Left lung (tissue), 10 donors: ENCODE results near the gene MCL1. TPM values are rescaled to one million over a fixed set of nuclear protein-coding genes. Genes with fewer than 3 reads are reported as not detected.
"Not testable (repeated sequence)": the region's sequence is repeated elsewhere in the genome, so short reads cannot be mapped to it uniquely, and the experiment has no call there.

Experiments used
- ATAC-seq: fragments of 200-7000 bp; cut with Tn5 transposase; one replicate; pipeline ENCODE4 v1.9.1; 2020; ENCODE audit warnings: moderate library complexity
- DNase-seq, 4 donors: peaks; one replicate each; pipeline ENCODE4 v3.0.0-alpha.2; 2013 to 2020
- H3K27ac ChIP-seq, 2 donors: fragments of 200-600 bp; sonication (generic) in 1 of 2; one replicate each; pipeline versions ENCODE4 v1.5.0 to v1.8.0; 2020 to 2021
- H3K27me3 ChIP-seq, 2 donors: fragments of 200-600 bp; sonication (generic) in 1 of 2; one replicate each; pipeline versions ENCODE4 v1.5.0 to v1.8.0; 2020 to 2021
- H3K36me3 ChIP-seq, 2 donors: fragments of 200-600 bp; sonication (generic) in 1 of 2; one replicate each; pipeline versions ENCODE4 v1.5.0 to v1.8.0; 2020 to 2021
- H3K4me1 ChIP-seq, 2 donors: fragments of 200-600 bp; one replicate each; pipeline ENCODE4 v1.8.0; 2021
- H3K4me3 ChIP-seq, 2 donors: fragments of 200-600 bp; sonication (generic) in 1 of 2; one replicate each; pipeline versions ENCODE4 v1.5.0 to v1.8.0; 2020 to 2021; ENCODE audit warnings: mild to moderate bottlenecking in 1 of 2
- H3K9me3 ChIP-seq, 2 donors: fragments of 200-600 bp; sonication (generic) in 1 of 2; one replicate each; pipeline versions ENCODE4 v1.5.0 to v1.8.0; 2020 to 2021
- intact Hi-C, 2 donors: fragments of 100-400 bp; cut with DNase I; formaldehyde crosslinking; loops; one replicate each; pipeline versions ENCODE4 v1.11.2 to v1.14.2; 2022
- polyA plus RNA-seq, 6 donors: library from polyadenylated mRNA; unstranded; fragments of 120-200 nt; gene quantifications; one replicate each; pipeline ENCODE4 v1.2.1, GENCODE V29; 2013; ENCODE audit not compliant: insufficient read length in 6 of 6
- total RNA-seq, 2 donors: library from RNA; stranded (reverse); fragmentation: NEBNext Ultra II Directional; extraction: Animal tissue kit (Norgen Biotek cat#: 25700); gene quantifications; one replicate each; pipeline ENCODE4 v1.2.1, GENCODE V29; 2021
- TF ChIP-seq, protein P1 (sequence below), 2 donors: fragments of 200-600 bp; sonication (generic) in 1 of 2; IDR thresholded peaks; one replicate each; pipeline versions ENCODE4 v1.5.0 to v1.8.0; 2021; ENCODE audit warnings: antibody characterized with exemption in 2 of 2
- donor health status: DM: no; HTN: yes; CAD: no.
- donor health status: DM: no; HTN: no; CAD: no.

The MCL1 gene
- total and polyA plus RNA-seq, 8 donors: 114 to 280 (median 184) TPM

DNA sequence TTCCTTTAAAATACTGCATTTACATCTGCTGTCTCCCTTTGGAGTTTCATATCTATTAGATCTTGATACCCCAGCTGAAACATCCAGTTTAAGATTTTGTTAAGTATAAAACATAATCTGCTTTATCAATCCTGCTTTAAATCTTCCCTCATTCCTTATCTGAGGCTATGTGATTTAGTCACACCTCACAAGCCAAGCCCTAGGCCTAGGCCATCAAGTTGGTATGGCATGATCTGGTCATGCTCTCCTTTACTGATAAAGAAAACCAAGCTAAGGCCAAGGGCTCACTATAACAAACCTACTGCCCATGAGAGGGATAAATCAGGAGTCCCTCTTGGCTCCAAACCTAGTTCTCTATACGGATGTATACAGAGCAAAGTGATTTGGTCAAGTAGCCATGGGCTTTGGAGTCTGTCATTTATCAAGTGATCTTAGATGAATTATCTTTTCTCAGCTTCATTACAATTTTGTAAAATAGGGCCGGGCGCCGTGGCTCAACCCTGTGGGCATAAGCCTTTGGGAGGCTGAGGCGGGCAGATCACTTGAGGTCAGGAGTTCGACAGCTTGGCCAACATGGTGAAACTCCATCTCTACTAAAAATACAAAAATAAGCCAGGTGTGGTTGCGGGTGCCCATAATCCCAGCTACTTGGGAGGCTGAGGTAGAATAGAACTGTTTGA lies 27.2 kb upstream of the MCL1 start:
- no peaks in the 10 kb centered on the region for H3K36me3 ChIP-seq
- no peaks in the 10 kb centered on the region for H3K27me3 ChIP-seq
- no peak for DNase-seq
- no peaks in the 10 kb centered on the region for H3K9me3 ChIP-seq
- TF ChIP-seq, protein P1, sequence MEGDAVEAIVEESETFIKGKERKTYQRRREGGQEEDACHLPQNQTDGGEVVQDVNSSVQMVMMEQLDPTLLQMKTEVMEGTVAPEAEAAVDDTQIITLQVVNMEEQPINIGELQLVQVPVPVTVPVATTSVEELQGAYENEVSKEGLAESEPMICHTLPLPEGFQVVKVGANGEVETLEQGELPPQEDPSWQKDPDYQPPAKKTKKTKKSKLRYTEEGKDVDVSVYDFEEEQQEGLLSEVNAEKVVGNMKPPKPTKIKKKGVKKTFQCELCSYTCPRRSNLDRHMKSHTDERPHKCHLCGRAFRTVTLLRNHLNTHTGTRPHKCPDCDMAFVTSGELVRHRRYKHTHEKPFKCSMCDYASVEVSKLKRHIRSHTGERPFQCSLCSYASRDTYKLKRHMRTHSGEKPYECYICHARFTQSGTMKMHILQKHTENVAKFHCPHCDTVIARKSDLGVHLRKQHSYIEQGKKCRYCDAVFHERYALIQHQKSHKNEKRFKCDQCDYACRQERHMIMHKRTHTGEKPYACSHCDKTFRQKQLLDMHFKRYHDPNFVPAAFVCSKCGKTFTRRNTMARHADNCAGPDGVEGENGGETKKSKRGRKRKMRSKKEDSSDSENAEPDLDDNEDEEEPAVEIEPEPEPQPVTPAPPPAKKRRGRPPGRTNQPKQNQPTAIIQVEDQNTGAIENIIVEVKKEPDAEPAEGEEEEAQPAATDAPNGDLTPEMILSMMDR (IDR thresholded peaks at IDR 0.05): no peak
- ATAC-seq: no peak
- H3K4me3 ChIP-seq: no peak overlapping the region
- intact Hi-C loops: no loop called here
- H3K4me1 ChIP-seq: peaks cover 19 to 70% of the 10 kb centered on the region in 2 donors
- peak overlapping the region in 1 of 2 donors; percentile 33 for H3K27ac ChIP-seq

DNA sequence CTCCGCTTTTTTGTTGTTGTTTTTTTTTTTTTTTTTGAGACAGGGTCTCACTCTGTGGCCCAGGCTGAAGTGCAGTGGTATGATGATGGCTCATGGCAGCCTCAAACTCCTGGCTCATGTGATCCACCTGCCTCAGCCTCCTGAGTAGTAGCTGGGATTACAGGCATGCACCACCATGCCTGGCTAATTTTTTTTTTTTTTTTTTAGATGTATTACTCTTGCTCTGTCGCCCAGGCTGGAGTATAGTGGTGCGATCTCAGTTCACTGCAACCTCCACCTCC lies 26.0 kb upstream of the MCL1 start:
- H3K36me3 ChIP-seq, H3K9me3 ChIP-seq, ATAC-seq, DNase-seq, intact Hi-C loops, H3K4me3 ChIP-seq, H3K27me3 ChIP-seq: not testable (repeated sequence)
- Histone ChIP-seq H3K27ac (peak overlapping the region in 1 of 2 donors; percentile 90), H3K4me1 (peaks cover 9 to 64% of the 10 kb centered on the region in 2 donors)

DNA sequence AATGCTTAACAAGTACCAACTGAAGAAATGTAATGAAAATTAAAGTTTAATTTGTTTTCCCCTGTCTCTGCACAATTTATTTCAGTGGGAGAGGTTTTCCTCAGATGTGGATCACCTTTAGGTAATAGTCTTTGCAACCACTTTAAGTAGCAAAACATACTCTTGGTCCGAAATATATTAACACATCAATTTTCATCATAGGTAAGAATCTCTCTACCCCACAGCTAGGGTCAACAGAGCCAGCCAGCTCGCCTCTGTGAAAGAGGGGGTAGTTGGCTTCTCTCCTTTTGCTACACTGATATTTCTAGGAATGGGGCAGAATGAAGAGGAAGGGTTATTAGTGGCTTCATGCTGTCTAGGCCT lies 24.8 kb upstream of the MCL1 start:
- H3K27ac ChIP-seq: peak overlapping the region; percentile 85 to 90
- H3K27me3 ChIP-seq: no peaks in the 10 kb centered on the region
- no peak overlapping the region for H3K4me3 ChIP-seq
- intact Hi-C loops: no loop called here
- TF ChIP-seq, protein P1 (IDR thresholded peaks at IDR 0.05): no peak
- ATAC-seq: no peak
- H3K9me3 ChIP-seq: no peaks in the 10 kb centered on the region
- H3K4me1 ChIP-seq: peaks cover 9 to 52% of the 10 kb centered on the region in 2 donors
- H3K36me3 ChIP-seq: no peaks in the 10 kb centered on the region
- no peak for DNase-seq

DNA sequence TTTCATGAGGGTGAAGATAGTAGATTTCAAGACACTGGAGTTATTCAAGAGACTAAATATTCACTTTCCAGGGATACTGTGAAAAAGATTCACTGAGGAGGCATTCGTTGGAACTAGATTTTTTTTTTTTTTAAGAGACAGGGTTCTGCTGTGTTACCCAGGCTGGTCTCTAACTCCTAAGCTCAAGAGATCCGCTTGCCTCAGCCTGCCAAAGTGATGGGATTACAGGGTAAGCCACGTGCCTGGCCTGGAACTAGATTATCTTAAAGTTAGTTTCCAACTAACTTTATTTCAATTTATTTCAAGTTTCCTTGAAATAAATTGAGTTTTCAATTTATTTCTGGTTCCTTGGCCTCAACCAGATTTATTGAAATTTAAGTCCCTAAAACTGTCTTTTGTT lies 24.3 kb upstream of the MCL1 start:
- Histone ChIP-seq H3K9me3 (no peaks in the 10 kb centered on the region), H3K36me3 (no peaks in the 10 kb centered on the region), H3K4me3 (no peak overlapping the region), H3K4me1 (peaks cover 9 to 47% of the 10 kb centered on the region in 2 donors), H3K27ac (peak overlapping the region; percentile 85 to 90), H3K27me3 (no peaks in the 10 kb centered on the region)
- ATAC-seq: no peak
- intact Hi-C loops: no loop called here
- DNase-seq: no peak
- TF ChIP-seq, protein P1 (IDR thresholded peaks at IDR 0.05): no peak

DNA sequence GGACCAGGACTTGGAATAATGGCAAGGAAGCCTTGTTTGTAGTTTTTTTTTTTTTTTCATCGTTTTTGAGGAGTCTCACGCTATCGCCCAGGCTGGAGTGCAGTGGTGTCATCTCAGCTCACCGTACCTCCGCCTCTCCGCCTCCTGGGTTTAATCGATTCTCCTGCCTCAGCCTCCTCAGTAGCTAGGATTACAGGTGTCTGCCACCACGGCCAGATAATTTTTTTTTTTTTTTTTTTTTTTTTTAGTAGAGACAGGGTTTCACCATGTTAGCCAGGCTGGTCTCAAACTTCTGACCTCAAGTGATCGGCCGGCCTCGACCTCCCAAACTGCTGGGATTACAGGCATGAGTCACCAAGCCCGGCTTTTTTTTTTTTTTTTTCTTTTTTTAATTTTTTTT lies 23.0 kb upstream of the MCL1 start:
- H3K4me1 ChIP-seq: peaks cover 9 to 42% of the 10 kb centered on the region in 2 donors
- H3K4me3 ChIP-seq, H3K27ac ChIP-seq, DNase-seq, H3K27me3 ChIP-seq, H3K36me3 ChIP-seq, intact Hi-C loops, H3K9me3 ChIP-seq, ATAC-seq: not testable (repeated sequence)

DNA sequence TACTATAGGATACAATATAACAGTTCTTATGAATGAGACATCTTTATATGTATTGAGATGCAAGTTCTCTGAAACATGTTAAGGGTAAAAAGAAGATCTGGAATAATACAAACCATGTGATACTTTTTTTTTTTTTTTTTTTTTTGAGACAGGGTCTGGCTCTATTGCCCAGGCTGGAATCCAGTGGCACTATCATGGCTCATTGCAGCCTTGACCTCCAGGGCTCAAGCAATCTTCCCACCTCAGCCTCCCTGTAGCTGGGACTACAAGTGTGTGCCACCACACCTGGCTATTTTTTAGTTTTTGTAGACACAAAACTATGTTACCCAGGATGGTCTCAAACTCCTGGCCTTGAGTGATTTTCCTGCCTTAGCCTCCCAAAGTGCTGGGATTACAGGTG lies 22.1 kb upstream of the MCL1 start:
- no peak overlapping the region for H3K27ac ChIP-seq
- H3K27me3 ChIP-seq: no peaks in the 10 kb centered on the region
- no peak overlapping the region for H3K4me3 ChIP-seq
- intact Hi-C loops: no loop called here
- ATAC-seq (no peak), DNase-seq (no peak)
- TF ChIP-seq, protein P1 (IDR thresholded peaks at IDR 0.05): no peak
- peaks cover 9 to 42% of the 10 kb centered on the region in 2 donors for H3K4me1 ChIP-seq
- no peaks in the 10 kb centered on the region for H3K36me3 ChIP-seq
- no peaks in the 10 kb centered on the region for H3K9me3 ChIP-seq

DNA sequence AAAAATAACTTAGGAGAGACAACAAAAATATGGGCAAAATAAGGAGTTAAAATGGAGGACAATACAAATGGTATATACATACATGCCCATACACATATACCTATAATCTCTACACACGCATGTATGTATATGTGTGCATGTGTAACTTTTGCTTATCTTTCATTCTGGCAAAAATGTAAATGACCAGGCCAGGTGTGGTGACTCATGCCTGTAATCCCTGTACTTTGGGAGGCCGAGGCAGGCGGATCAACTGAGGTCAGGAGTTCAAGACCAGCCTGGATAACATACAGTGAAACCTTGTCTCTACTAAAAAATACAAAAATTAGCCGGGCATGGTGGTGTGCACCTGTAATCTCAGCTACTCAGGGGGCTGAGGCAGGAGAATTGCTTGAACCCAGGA lies 18.9 kb upstream of the MCL1 start:
- H3K27ac ChIP-seq, H3K36me3 ChIP-seq, ATAC-seq, intact Hi-C loops, H3K9me3 ChIP-seq, DNase-seq, H3K4me3 ChIP-seq, H3K27me3 ChIP-seq: not testable (repeated sequence)
- peaks cover 0 to 11% of the 10 kb centered on the region in 2 donors for H3K4me1 ChIP-seq
